CD14-positive monocyte (primary cell): ENCODE data around the gene INPP4A. TPM values are rescaled to one million over a fixed set of nuclear protein-coding genes. Genes with fewer than 3 reads are reported as not detected.

Experiments used
- DNase-seq, 3 donors: peaks; one replicate each; pipeline ENCODE4 v3.0.0-alpha.2; 2011 to 2022
- H2AFZ ChIP-seq: 2 replicates; pipeline ENCODE4 v1.6.0; 2012; ENCODE audit warnings: mild to moderate bottlenecking, low read depth, low read length, inconsistent platforms; ENCODE audit not compliant: insufficient read depth, poor library complexity, severe bottlenecking
- H3K27ac ChIP-seq, 2 donors: 1 replicate in 1 of 2; 2 replicates in 1 of 2; pipeline ENCODE4 v1.5.1; 2012 to 2013; ENCODE audit warnings: low read length in 2 of 2, control low read depth in 1 of 2, inconsistent platforms in 1 of 2, low read depth in 1 of 2, mild to moderate bottlenecking in 1 of 2
- H3K27me3 ChIP-seq, 2 donors: one replicate each; pipeline versions ENCODE4 v1.6.0 to v1.6.1; 2011 to 2013; ENCODE audit warnings: low read length in 2 of 2; ENCODE audit not compliant: control insufficient read depth in 2 of 2, insufficient read depth in 2 of 2
- H3K36me3 ChIP-seq, 2 donors: replicated peaks in 1 of 2; 1 replicate in 1 of 2; 2 replicates in 1 of 2; pipeline versions ENCODE4 v1.5.1 to v1.6.1; 2012 to 2013; ENCODE audit warnings: low read length in 2 of 2, control low read depth in 1 of 2, inconsistent platforms in 1 of 2, mild to moderate bottlenecking in 1 of 2; ENCODE audit not compliant: insufficient read depth in 2 of 2, control insufficient read depth in 1 of 2
- H3K4me1 ChIP-seq, 2 donors: 1 replicate in 1 of 2; 2 replicates in 1 of 2; pipeline versions ENCODE4 v1.5.1 to v1.6.1; 2012 to 2013; ENCODE audit warnings: low read length in 2 of 2, control low read depth in 1 of 2, inconsistent platforms in 1 of 2, mild to moderate bottlenecking in 1 of 2, moderate library complexity in 1 of 2; ENCODE audit not compliant: insufficient read depth in 2 of 2, control insufficient read depth in 1 of 2
- H3K4me2 ChIP-seq: replicated peaks from 2 replicates; pipeline ENCODE3; 2012; ENCODE audit warnings: low read length, moderate library complexity, mild to moderate bottlenecking; ENCODE audit not compliant: poor library complexity, severe bottlenecking; ENCODE audit errors: extremely low read depth
- H3K4me3 ChIP-seq, 3 experiments: fragments of 200-600 bp in 1 of 3; sonication (generic) in 1 of 3; replicated peaks in 1 of 3; 1 replicate in 2 of 3; 2 replicates in 1 of 3; pipeline ENCODE4 v1.5.1; 2011 to 2013; ENCODE audit warnings: low read length in 3 of 3, mild to moderate bottlenecking in 3 of 3, control low read depth in 2 of 3, low read depth in 2 of 3, inconsistent platforms in 1 of 3, moderate library complexity in 1 of 3
- H3K79me2 ChIP-seq: 2 replicates; pipeline ENCODE4 v1.6.0; 2012; ENCODE audit warnings: mild to moderate bottlenecking, control low read depth, inconsistent platforms, low read length, moderate library complexity; ENCODE audit not compliant: insufficient read depth
- H3K9ac ChIP-seq: 2 replicates; pipeline ENCODE4 v1.6.0; 2017; ENCODE audit warnings: low read length, mild to moderate bottlenecking; ENCODE audit not compliant: insufficient read depth, poor library complexity, severe bottlenecking
- H3K9me3 ChIP-seq, 2 donors: replicated peaks in 1 of 2; 1 replicate in 1 of 2; 2 replicates in 1 of 2; pipeline versions ENCODE4 v1.5.1 to v1.6.1; 2012 to 2013; ENCODE audit warnings: low read length in 2 of 2, control low read depth in 1 of 2; ENCODE audit not compliant: control insufficient read depth in 1 of 2, insufficient read depth in 1 of 2
- H4K20me1 ChIP-seq: 2 replicates; pipeline ENCODE4 v1.6.0; 2012; ENCODE audit warnings: mild to moderate bottlenecking, low read length, control low read depth, moderate library complexity; ENCODE audit not compliant: insufficient read depth
- H3K27ac Mint-ChIP-seq, 7 donors: one replicate each; pipeline ENCODE4 v1.8.0; 2020; ENCODE audit warnings: mild to moderate bottlenecking in 7 of 7, mixed read lengths in 7 of 7, moderate library complexity in 6 of 7, inconsistent platforms in 2 of 7
- H3K27me3 Mint-ChIP-seq, 3 donors: one replicate each; pipeline ENCODE4 v1.8.0; 2021 to 2022; ENCODE audit warnings: low read depth in 3 of 3, mild to moderate bottlenecking in 3 of 3, mixed read lengths in 3 of 3, moderate library complexity in 3 of 3, inconsistent platforms in 1 of 3
- H3K36me3 Mint-ChIP-seq, 2 donors: one replicate each; pipeline ENCODE4 v1.8.0; 2020; ENCODE audit warnings: mixed read lengths in 2 of 2, inconsistent platforms in 1 of 2, mild to moderate bottlenecking in 1 of 2
- H3K4me1 Mint-ChIP-seq: one replicate; pipeline ENCODE4 v1.8.0; 2020; ENCODE audit warnings: mild to moderate bottlenecking, mixed read lengths
- H3K4me3 Mint-ChIP-seq, 2 donors: one replicate each; pipeline ENCODE4 v1.8.0; 2020; ENCODE audit warnings: mild to moderate bottlenecking in 2 of 2, mixed read lengths in 2 of 2, moderate library complexity in 1 of 2
- H3K9me3 Mint-ChIP-seq, 7 donors: one replicate each; pipeline ENCODE4 v1.8.0; 2020 to 2022; ENCODE audit warnings: mixed read lengths in 7 of 7, mild to moderate bottlenecking in 6 of 7, moderate library complexity in 6 of 7, inconsistent platforms in 2 of 7
- WGBS: methylation state at CpG from one replicate; pipeline ENCODE4 v1.1.5; 2013; ENCODE audit warnings: missing lambda C conversion rate; ENCODE audit not compliant: insufficient coverage; 5-methylcytosine and 5-hydroxymethylcytosine counted together
- intact Hi-C, 2 donors: fragments of 100-400 bp; cut with micrococcal nuclease; formaldehyde crosslinking; loops; one replicate each; pipeline versions ENCODE4 v1.15.0 to v1.15.1; 2023
- polyA plus RNA-seq, 3 donors: library from polyadenylated mRNA; depleted of rRNA in 1 of 3; unstranded in 2 of 3; stranded (reverse) in 1 of 3; fragments of 300-500 nt in 2 of 3; fragments of >200 nt in 1 of 3; fragmentation: Illumina TruSeq in 2 of 3; gene quantifications; 1 replicate in 2 of 3; 2 replicates in 1 of 3; pipeline ENCODE4 v1.2.3, GENCODE V29; 2012 to 2021
- TF ChIP-seq, protein P1 (sequence below): fragments of 200-600 bp; IDR thresholded peaks from one replicate; pipeline ENCODE4 v1.8.0; 2022; ENCODE audit warnings: antibody characterized with exemption, mild to moderate bottlenecking

Gene INPP4A
- polyA plus RNA-seq, 3 donors, result 13.7 to 52.4 (median 20.7) TPM

DNA sequence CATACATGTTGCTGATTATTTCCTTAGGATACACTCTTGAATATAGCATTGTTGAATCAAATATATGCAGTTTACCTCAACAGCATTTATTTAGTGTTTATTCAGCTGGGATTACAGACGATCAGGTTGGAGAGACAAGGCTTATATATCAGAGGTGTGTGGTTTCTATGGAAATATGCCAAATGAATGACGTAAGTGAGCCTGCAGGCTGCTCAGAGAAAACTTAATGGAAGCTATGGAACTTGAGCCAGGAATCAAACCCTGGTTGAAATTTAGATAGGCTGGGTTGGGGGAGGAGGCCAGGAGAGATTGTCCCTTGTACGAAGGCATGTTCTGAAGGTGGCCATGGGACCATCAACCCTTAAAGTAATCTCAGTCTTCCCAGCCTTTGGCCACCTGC is 79.5 kb downstream of the INPP4A start:
- Mint-ChIP-seq H3K9me3 (peaks cover 0 to 5% (median 2%) of the 10 kb centered on the region in 7 donors), H3K4me1 (peaks cover 9% of the 10 kb centered on the region), H3K27ac (no peak overlapping the region), H3K27me3 (peaks cover 0 to 2% (median 2%) of the 10 kb centered on the region in 3 donors), H3K4me3 (no peak overlapping the region), H3K36me3 (peaks cover 64 to 82% of the 10 kb centered on the region in 2 donors)
- peaks cover 26 to 68% of the 10 kb centered on the region in 2 donors for H3K36me3 ChIP-seq
- H4K20me1 ChIP-seq, result peaks cover 32% of the 10 kb centered on the region
- no peak overlapping the region for H3K4me3 ChIP-seq
- WGBS, result 84% methylated on average over 2 of the region's 3 CpGs
- H3K27ac ChIP-seq, result no peak overlapping the region
- TF ChIP-seq, protein P1, sequence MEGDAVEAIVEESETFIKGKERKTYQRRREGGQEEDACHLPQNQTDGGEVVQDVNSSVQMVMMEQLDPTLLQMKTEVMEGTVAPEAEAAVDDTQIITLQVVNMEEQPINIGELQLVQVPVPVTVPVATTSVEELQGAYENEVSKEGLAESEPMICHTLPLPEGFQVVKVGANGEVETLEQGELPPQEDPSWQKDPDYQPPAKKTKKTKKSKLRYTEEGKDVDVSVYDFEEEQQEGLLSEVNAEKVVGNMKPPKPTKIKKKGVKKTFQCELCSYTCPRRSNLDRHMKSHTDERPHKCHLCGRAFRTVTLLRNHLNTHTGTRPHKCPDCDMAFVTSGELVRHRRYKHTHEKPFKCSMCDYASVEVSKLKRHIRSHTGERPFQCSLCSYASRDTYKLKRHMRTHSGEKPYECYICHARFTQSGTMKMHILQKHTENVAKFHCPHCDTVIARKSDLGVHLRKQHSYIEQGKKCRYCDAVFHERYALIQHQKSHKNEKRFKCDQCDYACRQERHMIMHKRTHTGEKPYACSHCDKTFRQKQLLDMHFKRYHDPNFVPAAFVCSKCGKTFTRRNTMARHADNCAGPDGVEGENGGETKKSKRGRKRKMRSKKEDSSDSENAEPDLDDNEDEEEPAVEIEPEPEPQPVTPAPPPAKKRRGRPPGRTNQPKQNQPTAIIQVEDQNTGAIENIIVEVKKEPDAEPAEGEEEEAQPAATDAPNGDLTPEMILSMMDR, result no peak
- no peaks in the 10 kb centered on the region for H3K27me3 ChIP-seq
- H3K9ac ChIP-seq, result no peak overlapping the region
- no peak for DNase-seq
- peaks cover 6% of the 10 kb centered on the region for H3K79me2 ChIP-seq
- no peaks in the 10 kb centered on the region for H3K9me3 ChIP-seq
- H3K4me1 ChIP-seq, result no peaks in the 10 kb centered on the region
- H2AFZ ChIP-seq, result no peak overlapping the region
- H3K4me2 ChIP-seq, result no peak overlapping the region
- intact Hi-C loops, result no loop called here

DNA sequence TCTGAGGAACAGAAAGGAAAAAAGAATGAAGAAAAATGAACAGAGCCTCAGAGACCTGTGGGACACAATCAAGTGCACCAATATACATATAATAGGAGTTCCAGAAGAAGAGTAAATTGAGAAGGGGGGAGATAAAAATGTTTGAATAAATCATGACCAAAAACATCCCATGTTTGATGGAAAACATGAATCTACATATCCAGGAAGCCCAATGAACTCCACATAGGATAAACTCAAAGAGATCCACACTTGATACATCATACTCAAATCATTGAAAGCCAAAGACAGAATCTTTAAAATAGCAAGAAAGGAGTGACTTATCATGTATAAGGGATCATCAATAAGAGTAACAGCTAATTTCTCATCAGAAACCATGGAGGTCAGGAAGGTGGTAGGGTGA is 83.7 kb downstream of the INPP4A start:
- Histone ChIP-seq H3K27me3 (no peaks in the 10 kb centered on the region), H2AFZ (no peak overlapping the region), H3K27ac (no peak overlapping the region), H3K4me2 (no peak overlapping the region), H3K36me3 (peaks cover 12 to 48% of the 10 kb centered on the region in 2 donors), H3K4me3 (no peak overlapping the region), H3K9me3 (no peaks in the 10 kb centered on the region), H3K9ac (no peak overlapping the region), H3K4me1 (no peaks in the 10 kb centered on the region), H3K79me2 (no peaks in the 10 kb centered on the region), H4K20me1 (peaks cover 16% of the 10 kb centered on the region)
- Mint-ChIP-seq H3K4me1 (peaks cover 7% of the 10 kb centered on the region), H3K9me3 (peaks cover 0 to 5% (median 2%) of the 10 kb centered on the region in 7 donors), H3K27me3 (peaks cover 0 to 5% (median 2%) of the 10 kb centered on the region in 3 donors), H3K4me3 (no peak overlapping the region), H3K27ac (no peak overlapping the region), H3K36me3 (peaks cover 51 to 64% of the 10 kb centered on the region in 2 donors)
- TF ChIP-seq, protein P1, result no peak
- intact Hi-C loops, result no loop called here
- DNase-seq, result no peak
